Mucosa of gallbladder (tissue), 1 donor: ENCODE results near the gene NEUROG1. TPM values are rescaled to one million over a fixed set of nuclear protein-coding genes. Genes with fewer than 3 reads are reported as not detected.

Experiments used
- DNase-seq: peaks from one replicate; pipeline ENCODE4 v3.0.0-alpha.2; 2020; ENCODE audit warnings: low spot score
- total RNA-seq: library from RNA; stranded (reverse); gene quantifications from one replicate; pipeline ENCODE4 v1.2.1, GENCODE V29; 2021
- donor health status: DM: no; HTN: no; CAD: no.

The NEUROG1 gene
- total RNA-seq, 1 donor from 2014 or later: not detected

DNA sequence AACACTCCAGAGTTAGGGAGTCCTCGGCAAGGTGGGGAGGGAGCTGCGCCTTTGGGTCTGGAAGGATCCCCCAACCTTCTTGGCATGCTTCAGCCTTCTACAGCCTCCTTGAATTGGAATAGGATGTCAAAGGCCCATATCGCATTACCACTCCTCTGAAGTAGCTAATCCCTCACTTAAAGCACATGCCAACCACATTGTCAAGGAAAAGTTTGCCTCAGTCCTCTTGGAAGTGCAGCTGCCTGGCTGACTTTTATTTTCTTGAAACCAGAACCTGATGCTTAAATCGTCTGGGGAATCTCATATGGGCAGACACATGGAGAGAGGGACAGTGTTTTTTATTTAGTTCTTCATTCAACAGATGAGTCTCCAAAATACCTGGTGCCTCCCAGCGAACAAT, 28.6 kb upstream of the NEUROG1 start:
- DNase-seq: no peak

DNA sequence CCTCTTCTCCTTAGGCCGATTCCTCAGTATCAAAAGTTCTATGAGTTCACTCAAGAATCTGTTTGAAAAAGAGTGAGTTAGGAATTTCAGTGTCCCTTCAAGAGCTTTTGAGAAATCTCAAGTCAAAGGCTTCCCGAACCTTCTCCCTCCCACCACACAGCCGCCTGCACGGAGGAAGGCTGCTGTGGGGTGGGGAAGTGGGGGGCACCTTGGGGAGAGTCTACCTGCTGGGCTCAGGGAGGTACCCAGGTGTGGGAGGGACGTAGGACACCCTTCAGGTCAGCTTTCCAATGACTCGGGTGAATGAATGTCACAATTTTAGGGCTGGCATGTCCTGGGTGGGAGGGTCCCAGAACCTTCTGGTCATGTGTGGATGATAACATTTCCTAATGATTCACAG, 25.5 kb upstream of the NEUROG1 start:
- DNase-seq: no peak

- peak; percentile 79 for DNase-seq
These were observed 25.1 kb upstream of the NEUROG1 start for GRCh38 chr5:135560858-135561257.

DNA sequence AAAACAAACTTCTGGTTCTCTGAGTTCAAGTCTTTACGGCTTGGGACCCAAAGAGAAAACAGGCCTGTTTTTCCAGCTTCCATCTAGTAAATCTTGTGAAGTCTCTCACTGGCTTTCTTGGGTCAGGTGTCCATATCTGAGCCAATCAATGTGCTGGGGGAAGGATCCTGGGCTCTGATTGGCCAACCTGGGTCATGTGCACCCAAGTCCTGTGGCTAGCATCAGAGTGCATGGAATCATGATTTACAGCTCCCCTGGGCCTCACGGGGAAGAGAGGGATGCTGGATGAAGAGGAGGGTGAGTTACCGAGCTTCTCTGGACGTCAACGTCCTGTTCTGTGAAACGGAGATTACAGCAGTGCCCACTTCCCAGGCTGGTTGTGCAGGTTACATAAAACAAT, 23.6 kb upstream of the NEUROG1 start:
- DNase-seq: no peak

GRCh38 chr5:135557076-135557838, 21.5 kb upstream of the NEUROG1 start:
- DNase-seq: no peak

DNA sequence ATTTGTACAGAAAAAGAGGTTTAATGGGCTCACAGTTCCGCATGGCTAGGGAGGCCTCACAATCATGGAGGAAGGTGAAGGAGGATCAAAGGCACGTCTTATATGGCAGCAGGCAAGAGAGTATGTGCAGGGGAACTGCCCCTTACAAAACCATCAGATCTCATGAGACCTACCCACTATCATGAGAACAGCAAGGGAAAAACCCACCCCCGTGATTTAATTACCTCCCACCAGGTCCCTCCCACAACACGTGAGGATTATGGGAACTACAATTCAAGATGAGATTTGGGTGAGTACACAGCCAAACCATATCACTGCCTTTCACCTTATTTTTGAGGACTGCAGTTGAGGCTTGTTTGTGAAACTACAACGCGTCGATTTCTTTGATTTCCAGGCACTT, 20.9 kb upstream of the NEUROG1 start:
- no peak for DNase-seq

- DNase-seq: no peak
These were observed 19.8 kb upstream of the NEUROG1 start for GRCh38 chr5:135555530-135555929.

DNA sequence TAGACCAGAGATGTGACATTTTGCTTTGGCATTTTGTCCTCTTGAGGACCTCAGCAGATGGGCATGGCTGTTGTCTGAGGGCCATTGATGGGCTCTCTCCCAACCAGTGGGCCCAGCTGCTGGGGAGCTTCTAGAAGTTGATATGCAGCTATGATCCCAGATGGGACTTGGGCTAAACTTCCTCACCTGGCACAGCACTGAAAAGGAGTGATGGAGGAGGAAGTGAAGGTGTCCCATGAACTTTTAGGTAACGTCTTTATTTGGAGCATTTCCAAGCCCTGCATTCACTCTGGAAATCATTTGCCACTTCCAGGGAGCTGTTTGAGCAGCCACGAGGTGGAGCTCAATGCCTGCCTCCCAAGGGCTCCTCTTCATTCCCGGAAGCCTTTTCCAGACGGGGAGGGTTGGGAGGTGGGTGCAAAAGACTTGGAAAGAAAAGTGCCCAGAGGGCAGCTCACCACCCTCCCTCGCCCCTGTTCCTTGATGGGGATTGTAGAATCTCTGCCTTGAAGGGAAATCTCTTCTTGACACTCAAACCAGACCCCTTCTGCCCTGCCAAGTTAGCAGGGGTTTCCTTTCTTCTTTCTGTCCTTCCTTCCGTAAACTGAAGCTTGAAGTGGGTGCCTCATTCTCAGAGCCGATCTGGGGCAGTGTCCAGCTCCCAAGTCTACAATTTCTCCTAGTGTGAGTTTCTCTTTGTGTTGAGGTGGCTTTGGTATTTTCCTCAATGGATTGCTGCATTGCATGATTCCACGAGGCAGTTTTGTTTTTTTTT, 18.1 kb upstream of the NEUROG1 start:
- no peak for DNase-seq

DNA sequence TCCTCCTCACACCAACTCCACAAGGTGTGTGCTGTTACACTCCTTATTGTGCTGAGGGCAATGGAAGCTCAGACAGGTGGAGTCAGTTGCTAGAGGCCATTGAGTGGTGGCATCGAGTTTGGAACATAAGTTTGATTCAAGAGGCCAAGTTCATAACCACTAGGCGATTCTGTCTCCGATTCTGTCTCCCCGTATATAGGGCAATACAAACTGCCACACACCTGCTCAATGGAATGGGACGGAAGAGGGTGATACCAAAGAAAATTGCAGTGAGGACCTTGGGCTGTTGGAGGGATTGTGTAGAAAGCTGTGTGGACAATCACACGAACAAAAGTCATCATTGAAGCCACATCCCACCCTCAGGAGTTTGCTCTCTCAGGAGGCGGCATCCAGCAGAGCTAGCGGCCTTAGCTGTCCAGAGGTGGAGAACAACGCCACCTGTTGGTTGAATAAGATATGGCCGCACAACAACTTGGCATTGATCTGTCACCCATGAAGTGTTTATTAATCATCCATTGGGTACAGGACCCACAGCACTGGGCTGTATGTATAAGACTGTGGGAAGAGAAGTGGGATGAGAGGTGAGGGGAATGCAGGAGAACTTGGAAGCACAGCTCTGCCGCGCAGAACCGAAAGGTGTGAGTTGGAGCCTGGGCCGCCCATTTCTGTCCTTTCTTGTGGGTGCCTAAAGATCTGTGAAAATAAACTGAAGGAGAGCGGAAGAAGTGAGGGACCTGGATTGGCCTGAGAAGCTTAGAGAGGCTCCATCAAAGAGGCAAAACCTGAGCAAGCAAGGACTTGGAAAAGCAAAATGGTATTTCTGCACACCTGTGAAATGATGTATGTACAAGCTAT, 16.1 kb upstream of the NEUROG1 start:
- DNase-seq: peak; percentile 81

GRCh38 chr5:135549413-135549812, 13.6 kb upstream of the NEUROG1 start:
- DNase-seq: no peak

GRCh38 chr5:135547590-135548254, 12.0 kb upstream of the NEUROG1 start:
- no peak for DNase-seq

- no peak for DNase-seq
These were observed 11.1 kb upstream of the NEUROG1 start for GRCh38 chr5:135546912-135547311.

GRCh38 chr5:135546101-135546500, 10.3 kb upstream of the NEUROG1 start:
- DNase-seq: no peak

DNA sequence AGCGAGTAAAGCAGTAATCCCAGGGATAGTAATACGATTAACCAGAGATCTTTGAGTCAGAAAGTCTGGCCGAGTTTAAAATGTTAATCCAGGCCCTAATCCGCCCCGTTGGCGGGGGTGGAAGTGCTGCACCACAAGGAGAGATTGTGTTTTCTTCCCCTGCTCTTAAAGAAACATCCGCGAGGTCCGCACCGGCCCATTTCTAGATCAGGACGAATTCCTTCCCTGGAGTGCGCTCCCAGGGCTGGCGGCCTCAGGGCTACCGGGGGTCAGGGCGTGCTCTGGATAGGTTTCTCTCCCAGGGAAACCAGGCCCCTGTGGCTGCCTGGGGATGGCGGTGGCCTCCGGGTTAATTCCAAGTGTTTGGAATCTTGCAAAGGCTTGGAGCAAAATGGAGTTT, 9.3 kb upstream of the NEUROG1 start:
- no peak for DNase-seq

GRCh38 chr5:135543485-135544304, 7.9 kb upstream of the NEUROG1 start:
- peak; percentile 17 for DNase-seq

GRCh38 chr5:135543001-135543484, 7.3 kb upstream of the NEUROG1 start:
- DNase-seq: no peak

GRCh38 chr5:135541807-135542502, 6.2 kb upstream of the NEUROG1 start:
- DNase-seq: no peak

DNA sequence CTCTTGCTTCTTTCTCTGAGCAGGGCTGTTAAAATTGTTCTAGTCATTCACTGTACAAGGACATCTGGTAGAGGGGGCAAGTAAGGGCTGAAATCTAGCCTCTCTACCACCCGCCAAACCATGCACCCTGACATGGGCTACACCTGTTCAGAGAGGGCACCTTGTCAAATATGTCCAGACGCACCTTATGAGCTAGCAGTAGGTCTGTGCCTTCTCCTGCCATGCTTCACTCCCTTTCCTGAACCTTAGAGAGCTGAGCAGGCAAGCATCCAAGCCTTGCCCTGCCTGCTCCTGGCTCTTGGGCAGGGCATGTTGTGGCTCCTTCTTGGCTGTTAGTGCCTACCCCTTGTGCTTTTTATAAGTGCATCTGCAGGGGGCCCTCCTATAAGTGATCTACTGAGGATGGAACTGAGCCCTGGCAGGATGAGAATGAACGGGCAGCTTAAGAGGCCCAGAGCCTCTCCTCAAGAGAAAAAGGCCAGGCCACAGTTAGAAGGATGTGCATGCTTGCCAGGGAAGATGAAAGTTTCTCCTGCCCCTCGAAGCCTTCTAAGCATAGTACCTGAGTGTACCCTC, 3.8 kb upstream of the NEUROG1 start:
- no peak for DNase-seq

DNA sequence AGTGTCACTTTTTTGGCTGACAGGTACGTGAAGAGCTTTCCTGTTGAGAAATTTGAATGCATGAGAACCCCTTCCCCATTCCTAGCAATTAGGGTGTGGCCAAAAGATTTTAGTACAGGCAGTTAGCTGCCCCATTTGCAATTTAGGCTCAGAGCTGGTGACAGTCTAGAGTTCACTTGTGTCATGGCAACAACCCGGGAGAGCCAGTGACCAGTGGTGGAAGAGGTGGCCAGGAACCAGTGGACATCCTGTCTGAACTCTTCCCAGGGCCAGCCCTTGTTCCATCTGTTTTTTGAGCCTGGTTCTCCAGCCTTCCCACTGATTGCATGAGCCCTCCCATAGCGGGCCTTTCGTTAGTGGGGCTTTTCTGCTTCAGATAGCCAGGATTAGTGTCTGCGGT, 2.5 kb upstream of the NEUROG1 start:
- DNase-seq: no peak

DNA sequence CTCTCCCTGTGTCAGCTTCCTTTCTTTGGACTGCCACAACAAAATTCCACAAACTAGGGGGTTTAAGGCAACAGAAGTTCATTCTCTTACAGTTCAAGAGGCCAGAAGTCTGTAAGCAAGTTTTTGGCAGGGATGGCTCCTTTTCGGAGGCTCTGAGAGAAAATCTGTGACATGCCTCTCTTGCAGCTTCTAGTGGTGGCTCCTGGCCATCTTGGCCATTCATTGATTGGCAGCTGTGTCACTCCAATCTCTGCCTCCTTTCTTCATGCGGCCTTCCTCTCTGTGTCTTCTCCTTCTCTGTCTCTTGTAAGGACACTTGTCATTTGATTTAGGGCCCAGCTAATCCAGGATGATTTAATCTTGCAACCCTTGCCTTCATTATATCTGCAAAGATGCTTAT, 2.0 kb upstream of the NEUROG1 start:
- no peak for DNase-seq
